ENCODE measurements around the gene TMEM97.

DNA sequence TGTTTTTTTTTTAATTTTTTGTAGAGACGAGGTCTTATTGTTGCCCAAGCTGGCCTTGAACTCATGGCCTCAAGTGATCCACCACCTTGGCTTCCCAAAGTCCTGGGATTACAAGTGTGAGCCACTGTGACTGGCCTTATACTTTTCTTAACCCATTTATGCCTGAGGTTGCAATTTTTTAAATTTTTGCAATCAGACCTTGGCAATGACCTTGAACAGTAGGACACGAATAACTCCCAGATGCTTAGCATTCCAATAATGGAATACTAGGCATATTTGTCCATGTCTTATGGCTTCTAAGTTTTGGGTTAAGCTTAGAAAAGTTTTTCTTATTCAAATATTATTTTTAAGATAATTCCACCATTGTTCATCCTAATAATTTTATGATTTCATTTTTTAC is 28.3 kb upstream of the TMEM97 start:
- TF ChIP-seq, protein P1, sequence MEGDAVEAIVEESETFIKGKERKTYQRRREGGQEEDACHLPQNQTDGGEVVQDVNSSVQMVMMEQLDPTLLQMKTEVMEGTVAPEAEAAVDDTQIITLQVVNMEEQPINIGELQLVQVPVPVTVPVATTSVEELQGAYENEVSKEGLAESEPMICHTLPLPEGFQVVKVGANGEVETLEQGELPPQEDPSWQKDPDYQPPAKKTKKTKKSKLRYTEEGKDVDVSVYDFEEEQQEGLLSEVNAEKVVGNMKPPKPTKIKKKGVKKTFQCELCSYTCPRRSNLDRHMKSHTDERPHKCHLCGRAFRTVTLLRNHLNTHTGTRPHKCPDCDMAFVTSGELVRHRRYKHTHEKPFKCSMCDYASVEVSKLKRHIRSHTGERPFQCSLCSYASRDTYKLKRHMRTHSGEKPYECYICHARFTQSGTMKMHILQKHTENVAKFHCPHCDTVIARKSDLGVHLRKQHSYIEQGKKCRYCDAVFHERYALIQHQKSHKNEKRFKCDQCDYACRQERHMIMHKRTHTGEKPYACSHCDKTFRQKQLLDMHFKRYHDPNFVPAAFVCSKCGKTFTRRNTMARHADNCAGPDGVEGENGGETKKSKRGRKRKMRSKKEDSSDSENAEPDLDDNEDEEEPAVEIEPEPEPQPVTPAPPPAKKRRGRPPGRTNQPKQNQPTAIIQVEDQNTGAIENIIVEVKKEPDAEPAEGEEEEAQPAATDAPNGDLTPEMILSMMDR (IDR thresholded peaks at IDR 0.05): no peak
- no peak for TF ChIP-seq POLR2A (IDR thresholded peaks at IDR 0.05)

Measured in heart left ventricle (tissue), 13 donors.